ENCODE results near the gene GALNT2. TPM values are rescaled to one million over a fixed set of nuclear protein-coding genes. Genes with fewer than 3 reads are reported as not detected.

GALNT2 gene
- total and polyA plus RNA-seq, 2 of the 13 experiments (the other 11 are each of a cell fraction or from before 2014, with no cell fraction given), result 39.3 to 39.6 TPM

DNA sequence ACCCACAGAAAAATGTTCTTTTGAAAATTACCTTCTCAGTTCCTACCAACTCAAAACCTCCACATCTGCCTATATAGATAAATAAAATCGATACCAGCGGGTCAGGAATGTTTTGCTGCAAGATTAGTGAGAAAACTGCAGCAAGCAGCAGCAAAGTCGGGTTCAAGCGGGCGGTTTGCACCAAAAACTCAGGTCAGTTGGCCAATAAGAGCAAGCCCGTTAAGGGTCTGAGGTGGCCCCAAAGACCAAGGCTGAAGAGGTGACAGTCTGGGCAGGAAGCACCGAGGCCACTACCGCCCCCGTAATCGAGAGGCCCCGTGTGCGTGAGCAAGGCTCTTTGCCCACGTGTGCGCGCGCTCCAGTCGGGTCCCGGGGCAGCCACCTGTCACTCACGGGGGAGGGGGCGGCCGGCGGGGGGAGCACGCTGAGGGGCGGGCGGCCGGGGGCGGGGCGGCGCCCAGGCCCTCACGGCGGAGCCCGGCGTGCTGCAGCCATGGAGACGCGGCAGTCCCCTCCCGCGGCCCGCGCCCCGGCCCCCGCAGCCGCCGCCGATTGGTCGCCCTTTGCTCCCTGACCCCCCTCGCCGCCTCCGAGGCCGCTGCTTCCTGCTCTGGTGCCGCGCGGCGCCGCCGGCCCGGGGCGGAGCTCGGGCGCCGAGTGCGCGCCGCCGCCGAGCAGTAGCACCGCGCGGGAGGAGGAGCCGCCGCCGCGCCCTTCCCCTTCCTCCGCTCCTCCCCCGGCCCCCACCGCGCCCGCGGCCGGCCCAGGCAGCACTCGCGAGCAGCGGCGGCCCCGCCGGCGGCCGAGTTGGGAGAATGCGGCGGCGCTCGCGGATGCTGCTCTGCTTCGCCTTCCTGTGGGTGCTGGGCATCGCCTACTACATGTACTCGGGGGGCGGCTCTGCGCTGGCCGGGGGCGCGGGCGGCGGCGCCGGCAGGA lies at the start of gene GALNT2 (continued):
- TF ChIP-seq U2AF1 (optimal IDR thresholded peaks at IDR 0.05; ENCODE audit: low read depth, low read length) (no peak), ZNF329 (CRISPR knock-in tag; IDR thresholded peaks at IDR 0.05; ENCODE audit: low read depth) (no peak), ZKSCAN1 (IDR thresholded peaks at IDR 0.05; ENCODE audit: low read length) (no peak), ZNF773 (CRISPR knock-in tag; IDR thresholded peaks at IDR 0.05; ENCODE audit: borderline replicate concordance) (no peak), ZNF501 (CRISPR knock-in tag; IDR thresholded peaks at IDR 0.05) (no peak), ZSCAN29 (CRISPR knock-in tag; conservative IDR thresholded peaks at IDR 0.05) (0 out of 2 replicates have a peak, but pooled peaks have one; percentile 45), MTF2 (CRISPR knock-in tag; IDR thresholded peaks at IDR 0.05; ENCODE audit: borderline replicate concordance) (no peak), KDM2A (CRISPR knock-in tag; IDR thresholded peaks at IDR 0.05; ENCODE audit: borderline replicate concordance, low read depth) (peak; percentile 52; the same call in 1 of the 2 replicates), ZSCAN25 (CRISPR knock-in tag; IDR thresholded peaks at IDR 0.05) (peak; percentile 93), LCORL (IDR thresholded peaks at IDR 0.05) (no peak), LCORL (CRISPR knock-in tag; IDR thresholded peaks at IDR 0.05) (peak; percentile 76; the same call in 1 of the 2 replicates), ZNF207 (IDR thresholded peaks at IDR 0.05; ENCODE audit: borderline replicate concordance) (no peak), SP140L (CRISPR knock-in tag; IDR thresholded peaks at IDR 0.05; ENCODE audit: borderline replicate concordance) (no peak), TCF7 (IDR thresholded peaks at IDR 0.05; ENCODE audit: low read depth) (no peak), REXO4 (CRISPR knock-in tag; IDR thresholded peaks at IDR 0.05; ENCODE audit: borderline replicate concordance) (no peak), RFXANK (CRISPR knock-in tag; IDR thresholded peaks at IDR 0.05) (no peak), ZNF557 (CRISPR knock-in tag; IDR thresholded peaks at IDR 0.05) (no peak), ZNF776 (CRISPR knock-in tag; IDR thresholded peaks at IDR 0.05) (0 out of 2 replicates have a peak, but pooled peaks have one; percentile 33), RCOR2 (CRISPR knock-in tag; IDR thresholded peaks at IDR 0.05) (no peak), ZFY (CRISPR knock-in tag; IDR thresholded peaks at IDR 0.05) (peak; percentile 79), ESRRA (CRISPR knock-in tag; IDR thresholded peaks at IDR 0.05; ENCODE audit: low read depth) (no peak), CHD4 (IDR thresholded peaks at IDR 0.05; ENCODE audit: borderline replicate concordance, low read length) (no peak)
- TF ChIP-seq, protein P1, sequence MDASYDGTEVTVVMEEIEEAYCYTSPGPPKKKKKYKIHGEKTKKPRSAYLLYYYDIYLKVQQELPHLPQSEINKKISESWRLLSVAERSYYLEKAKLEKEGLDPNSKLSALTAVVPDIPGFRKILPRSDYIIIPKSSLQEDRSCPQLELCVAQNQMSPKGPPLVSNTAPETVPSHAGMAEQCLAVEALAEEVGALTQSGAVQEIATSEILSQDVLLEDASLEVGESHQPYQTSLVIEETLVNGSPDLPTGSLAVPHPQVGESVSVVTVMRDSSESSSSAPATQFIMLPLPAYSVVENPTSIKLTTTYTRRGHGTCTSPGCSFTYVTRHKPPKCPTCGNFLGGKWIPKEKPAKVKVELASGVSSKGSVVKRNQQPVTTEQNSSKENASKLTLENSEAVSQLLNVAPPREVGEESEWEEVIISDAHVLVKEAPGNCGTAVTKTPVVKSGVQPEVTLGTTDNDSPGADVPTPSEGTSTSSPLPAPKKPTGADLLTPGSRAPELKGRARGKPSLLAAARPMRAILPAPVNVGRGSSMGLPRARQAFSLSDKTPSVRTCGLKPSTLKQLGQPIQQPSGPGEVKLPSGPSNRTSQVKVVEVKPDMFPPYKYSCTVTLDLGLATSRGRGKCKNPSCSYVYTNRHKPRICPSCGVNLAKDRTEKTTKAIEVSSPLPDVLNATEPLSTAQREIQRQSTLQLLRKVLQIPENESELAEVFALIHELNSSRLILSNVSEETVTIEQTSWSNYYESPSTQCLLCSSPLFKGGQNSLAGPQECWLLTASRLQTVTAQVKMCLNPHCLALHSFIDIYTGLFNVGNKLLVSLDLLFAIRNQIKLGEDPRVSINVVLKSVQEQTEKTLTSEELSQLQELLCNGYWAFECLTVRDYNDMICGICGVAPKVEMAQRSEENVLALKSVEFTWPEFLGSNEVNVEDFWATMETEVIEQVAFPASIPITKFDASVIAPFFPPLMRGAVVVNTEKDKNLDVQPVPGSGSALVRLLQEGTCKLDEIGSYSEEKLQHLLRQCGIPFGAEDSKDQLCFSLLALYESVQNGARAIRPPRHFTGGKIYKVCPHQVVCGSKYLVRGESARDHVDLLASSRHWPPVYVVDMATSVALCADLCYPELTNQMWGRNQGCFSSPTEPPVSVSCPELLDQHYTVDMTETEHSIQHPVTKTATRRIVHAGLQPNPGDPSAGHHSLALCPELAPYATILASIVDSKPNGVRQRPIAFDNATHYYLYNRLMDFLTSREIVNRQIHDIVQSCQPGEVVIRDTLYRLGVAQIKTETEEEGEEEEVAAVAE (CRISPR knock-in tag; IDR thresholded peaks at IDR 0.05; ENCODE audit: borderline replicate concordance), result no peak
- TF ChIP-seq, protein P2, sequence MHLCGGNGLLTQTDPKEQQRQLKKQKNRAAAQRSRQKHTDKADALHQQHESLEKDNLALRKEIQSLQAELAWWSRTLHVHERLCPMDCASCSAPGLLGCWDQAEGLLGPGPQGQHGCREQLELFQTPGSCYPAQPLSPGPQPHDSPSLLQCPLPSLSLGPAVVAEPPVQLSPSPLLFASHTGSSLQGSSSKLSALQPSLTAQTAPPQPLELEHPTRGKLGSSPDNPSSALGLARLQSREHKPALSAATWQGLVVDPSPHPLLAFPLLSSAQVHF (CRISPR knock-in tag; IDR thresholded peaks at IDR 0.05), result no peak
- TF ChIP-seq, protein P3, sequence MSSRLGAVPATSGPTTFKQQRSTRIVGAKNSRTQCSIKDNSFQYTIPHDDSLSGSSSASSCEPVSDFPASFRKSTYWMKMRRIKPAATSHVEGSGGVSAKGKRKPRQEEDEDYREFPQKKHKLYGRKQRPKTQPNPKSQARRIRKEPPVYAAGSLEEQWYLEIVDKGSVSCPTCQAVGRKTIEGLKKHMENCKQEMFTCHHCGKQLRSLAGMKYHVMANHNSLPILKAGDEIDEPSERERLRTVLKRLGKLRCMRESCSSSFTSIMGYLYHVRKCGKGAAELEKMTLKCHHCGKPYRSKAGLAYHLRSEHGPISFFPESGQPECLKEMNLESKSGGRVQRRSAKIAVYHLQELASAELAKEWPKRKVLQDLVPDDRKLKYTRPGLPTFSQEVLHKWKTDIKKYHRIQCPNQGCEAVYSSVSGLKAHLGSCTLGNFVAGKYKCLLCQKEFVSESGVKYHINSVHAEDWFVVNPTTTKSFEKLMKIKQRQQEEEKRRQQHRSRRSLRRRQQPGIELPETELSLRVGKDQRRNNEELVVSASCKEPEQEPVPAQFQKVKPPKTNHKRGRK (CRISPR knock-in tag; IDR thresholded peaks at IDR 0.05), result no peak

Measured in HepG2 (cell line).